IMR-90 (cell line): ENCODE data around the gene ZNF669. TPM values are rescaled to one million over a fixed set of nuclear protein-coding genes. Genes with fewer than 3 reads are reported as not detected.

Experiments used
- ATAC-seq: fragments of 200-7000 bp; cut with Tn5 transposase; 2 replicates; pipeline ENCODE4 v1.9.1; 2020; ENCODE audit warnings: low read depth, mild to moderate bottlenecking, moderate library complexity
- BruUV-seq: library from RNA; stranded (reverse); fragments of 400-500 nt; replicated peaks from 2 replicates; lab custom pipeline; 2021; lab: Mats Ljungman, UMichigan
- CTCF ChIA-PET: fragments of 300-600 bp; formaldehyde crosslinking; extraction: SDS; loops from one replicate; lab custom pipeline; 2021; ENCODE audit warnings: antibody characterized with exemption; lab: Yijun Ruan, JAX
- POLR2A ChIA-PET: fragments of 300-600 bp; sonication (Branson Sonifier 250); formaldehyde crosslinking; loops from one replicate; lab custom pipeline; 2022; ENCODE audit warnings: antibody characterized with exemption; ENCODE audit not compliant: unreplicated experiment; lab: Charles Lee
- DNase-seq: peaks from one replicate; pipeline ENCODE4 v3.0.0; 2013
- H2AFZ ChIP-seq: replicated peaks from 2 replicates; pipeline ENCODE3; 2013; ENCODE audit warnings: low read length, mild to moderate bottlenecking; ENCODE audit not compliant: poor library complexity
- H2AK5ac ChIP-seq: 2 replicates; pipeline ENCODE4 v1.6.1; 2013; ENCODE audit warnings: low read depth, low read length, inconsistent platforms
- H2AK9ac ChIP-seq: replicated peaks from 2 replicates; pipeline ENCODE3; 2013; ENCODE audit warnings: mild to moderate bottlenecking, low read depth, low read length, moderate library complexity; ENCODE audit not compliant: poor library complexity
- H2BK120ac ChIP-seq: 2 replicates; pipeline ENCODE4 v1.6.1; 2013; ENCODE audit warnings: low read depth, low read length, inconsistent platforms
- H2BK15ac ChIP-seq: 3 replicates; pipeline ENCODE4 v1.6.1; 2013; ENCODE audit warnings: low read depth, low read length, inconsistent platforms
- H2BK20ac ChIP-seq: 2 replicates; pipeline ENCODE4 v1.6.1; 2013; ENCODE audit warnings: low read depth, mild to moderate bottlenecking, inconsistent platforms, low read length, moderate library complexity
- H2BK5ac ChIP-seq: 2 replicates; pipeline ENCODE4 v1.6.1; 2013; ENCODE audit warnings: mild to moderate bottlenecking, low read depth, low read length, inconsistent platforms; ENCODE audit not compliant: poor library complexity, severe bottlenecking
- H3K14ac ChIP-seq: replicated peaks from 2 replicates; pipeline ENCODE4 v1.6.1; 2013; ENCODE audit warnings: low read depth, low read length, inconsistent platforms
- H3K18ac ChIP-seq: 2 replicates; pipeline ENCODE4 v1.6.1; 2013; ENCODE audit warnings: low read depth, low read length, control low read depth
- H3K23ac ChIP-seq: 2 replicates; pipeline ENCODE4 v1.6.1; 2013; ENCODE audit warnings: low read depth, low read length, inconsistent platforms
- H3K27ac ChIP-seq: 2 replicates; pipeline ENCODE4 v1.5.1; 2013; ENCODE audit warnings: mild to moderate bottlenecking, control low read depth, low read length; ENCODE audit not compliant: insufficient read depth
- H3K27me3 ChIP-seq: 2 replicates; pipeline ENCODE4 v1.6.1; 2013; ENCODE audit warnings: low read length; ENCODE audit not compliant: control insufficient read depth, insufficient read depth
- H3K36me3 ChIP-seq: 2 replicates; pipeline ENCODE4 v1.6.1; 2013; ENCODE audit warnings: low read length, mixed read lengths; ENCODE audit not compliant: control insufficient read depth, insufficient read depth
- H3K4ac ChIP-seq: 2 replicates; pipeline ENCODE4 v1.6.1; 2013; ENCODE audit warnings: low read depth, low read length, inconsistent platforms
- H3K4me1 ChIP-seq: 2 replicates; pipeline ENCODE4 v1.6.1; 2013; ENCODE audit warnings: low read length, mixed read lengths; ENCODE audit not compliant: control insufficient read depth, insufficient read depth
- H3K4me2 ChIP-seq: 2 replicates; pipeline ENCODE4 v1.6.1; 2013; ENCODE audit warnings: low read depth, mild to moderate bottlenecking, control low read depth, low read length, moderate library complexity
- H3K4me3 ChIP-seq: 2 replicates; pipeline ENCODE4 v1.5.1; 2013; ENCODE audit warnings: low read depth, mild to moderate bottlenecking, control low read depth, low read length, moderate library complexity; ENCODE audit not compliant: insufficient read depth
- H3K56ac ChIP-seq: 2 replicates; pipeline ENCODE4 v1.6.1; 2013; ENCODE audit warnings: low read length, inconsistent platforms; ENCODE audit not compliant: insufficient read depth; ENCODE audit errors: extremely low read depth
- H3K79me1 ChIP-seq, 2 experiments: 2 replicates each; pipeline ENCODE4 v1.6.1; 2013; ENCODE audit warnings: low read length in 2 of 2, inconsistent platforms in 1 of 2, low read depth in 1 of 2
- H3K9ac ChIP-seq: 2 replicates; pipeline ENCODE4 v1.6.1; 2013; ENCODE audit warnings: low read depth, low read length, control low read depth
- H3K9me1 ChIP-seq: 2 replicates; pipeline ENCODE4 v1.6.1; 2013; ENCODE audit warnings: low read length, inconsistent platforms; ENCODE audit not compliant: insufficient read depth
- H3K9me3 ChIP-seq: 2 replicates; pipeline ENCODE4 v1.6.1; 2013; ENCODE audit warnings: low read length; ENCODE audit not compliant: control insufficient read depth, insufficient read depth
- H4K20me1 ChIP-seq: 2 replicates; pipeline ENCODE4 v1.6.1; 2013; ENCODE audit warnings: low read length, inconsistent platforms; ENCODE audit not compliant: insufficient read depth
- H4K5ac ChIP-seq: 2 replicates; pipeline ENCODE4 v1.6.1; 2013; ENCODE audit warnings: mild to moderate bottlenecking, low read depth, low read length, control low read depth
- H4K8ac ChIP-seq, 2 experiments: 2 replicates each; pipeline ENCODE4 v1.6.1; 2013; ENCODE audit warnings: low read depth in 2 of 2, low read length in 2 of 2, control low read depth in 1 of 2, inconsistent platforms in 1 of 2
- H4K91ac ChIP-seq: 2 replicates; pipeline ENCODE4 v1.6.1; 2013; ENCODE audit warnings: low read depth, low read length, inconsistent platforms; ENCODE audit not compliant: insufficient read depth
- CHD1 ChIP-seq: IDR thresholded peaks from 2 replicates; pipeline ENCODE4 v1.6.1; 2012; ENCODE audit warnings: low read depth, low read length, improper control_type of control experiment
- FOS ChIP-seq: fragments of 150-350 bp; IDR thresholded peaks from 2 replicates; pipeline ENCODE4 v1.6.1; 2016; ENCODE audit warnings: low read depth, low read length
- MAFK ChIP-seq: IDR thresholded peaks from 2 replicates; pipeline ENCODE4 v1.6.1; 2012; ENCODE audit warnings: low read depth, low read length, improper control_type of control experiment
- MAZ ChIP-seq: IDR thresholded peaks from 2 replicates; pipeline ENCODE4 v1.6.1; 2012; ENCODE audit warnings: low read depth, mild to moderate bottlenecking, low read length, improper control_type of control experiment, moderate library complexity, borderline replicate concordance
- MXI1 ChIP-seq: IDR thresholded peaks from 2 replicates; pipeline ENCODE4 v1.6.1; 2012; ENCODE audit warnings: low read depth, mild to moderate bottlenecking, low read length, moderate library complexity, borderline replicate concordance
- NFE2L2 ChIP-seq: fragments of 150-350 bp; IDR thresholded peaks from 2 replicates; pipeline ENCODE4 v1.6.1; 2016; ENCODE audit warnings: low read depth, mild to moderate bottlenecking, low read length
- POLR2A ChIP-seq: IDR thresholded peaks from 2 replicates; pipeline ENCODE4 v1.6.1; 2012; ENCODE audit warnings: mild to moderate bottlenecking, low read depth, low read length
- RAD21 ChIP-seq: IDR thresholded peaks from 2 replicates; pipeline ENCODE4 v1.6.1; 2012; ENCODE audit warnings: low read length, improper control_type of control experiment
- RCOR1 ChIP-seq: IDR thresholded peaks from 2 replicates; pipeline ENCODE4 v1.6.1; 2012; ENCODE audit warnings: mild to moderate bottlenecking, low read length, improper control_type of control experiment; ENCODE audit not compliant: insufficient replicate concordance
- RFX5 ChIP-seq: IDR thresholded peaks from 2 replicates; pipeline ENCODE4 v1.8.0; 2012; ENCODE audit warnings: low read depth, mild to moderate bottlenecking, low read length, moderate library complexity
- SMC3 ChIP-seq: fragments of 150-350 bp; IDR thresholded peaks from 2 replicates; pipeline ENCODE4 v1.6.1; 2016; ENCODE audit warnings: low read depth, mild to moderate bottlenecking, antibody characterized with exemption, low read length, moderate library complexity
- USF2 ChIP-seq: fragments of 150-350 bp; IDR thresholded peaks from 2 replicates; pipeline ENCODE4 v1.6.1; 2017; ENCODE audit warnings: mild to moderate bottlenecking, antibody characterized with exemption, low read length, low read depth
- WGBS, 2 experiments: methylation state at CpG; one replicate each; pipeline versions ENCODE4 v1.1.5 to v1.1.7; 2013; ENCODE audit warnings: missing lambda C conversion rate in 2 of 2; ENCODE audit not compliant: insufficient read length in 1 of 2; ENCODE audit errors: extremely low coverage in 2 of 2; 5-methylcytosine and 5-hydroxymethylcytosine counted together
- dilution Hi-C: fragments of 300-500 bp; cut with HindIII; formaldehyde crosslinking; loops from one replicate; pipeline ENCODE4 v1.14.3; 2018; ENCODE audit warnings: low sequenced_read_pairs; ENCODE audit not compliant: unreplicated experiment
- in situ Hi-C: fragments of 300-500 bp; cut with MboI; formaldehyde crosslinking; loops from 3 replicates; pipeline ENCODE4 v1.14.3; 2019; ENCODE audit warnings: low sequenced_read_pairs, inconsistent platforms, mixed read lengths
- intact Hi-C: fragments of 100-400 bp; cut with micrococcal nuclease; formaldehyde crosslinking; loops from 2 replicates; pipeline ENCODE4 v1.10.0; 2022
- polyA plus RNA-seq, 3 experiments: library from polyadenylated mRNA; depleted of rRNA; stranded (reverse); fragments of >200 nt; gene quantifications; 2 replicates each; pipeline ENCODE4 v1.2.3, GENCODE V29; 2012; ENCODE audit warnings: low replicate concordance in 1 of 3
- total RNA-seq: library from RNA; depleted of rRNA; stranded (reverse); fragments of >200 nt; gene quantifications from 2 replicates; pipeline ENCODE4 v1.2.3, GENCODE V29; 2012
- TF ChIP-seq, protein P1 (sequence below): conservative IDR thresholded peaks from 2 replicates; pipeline ENCODE4 v1.5.1; 2012; ENCODE audit warnings: mild to moderate bottlenecking, low read depth, low read length, improper control_type of control experiment

Gene ZNF669
- total and polyA plus RNA-seq, 2 of the 4 experiments (the other 2 are of a cell fraction) = 3.8 to 10.8 TPM

DNA sequence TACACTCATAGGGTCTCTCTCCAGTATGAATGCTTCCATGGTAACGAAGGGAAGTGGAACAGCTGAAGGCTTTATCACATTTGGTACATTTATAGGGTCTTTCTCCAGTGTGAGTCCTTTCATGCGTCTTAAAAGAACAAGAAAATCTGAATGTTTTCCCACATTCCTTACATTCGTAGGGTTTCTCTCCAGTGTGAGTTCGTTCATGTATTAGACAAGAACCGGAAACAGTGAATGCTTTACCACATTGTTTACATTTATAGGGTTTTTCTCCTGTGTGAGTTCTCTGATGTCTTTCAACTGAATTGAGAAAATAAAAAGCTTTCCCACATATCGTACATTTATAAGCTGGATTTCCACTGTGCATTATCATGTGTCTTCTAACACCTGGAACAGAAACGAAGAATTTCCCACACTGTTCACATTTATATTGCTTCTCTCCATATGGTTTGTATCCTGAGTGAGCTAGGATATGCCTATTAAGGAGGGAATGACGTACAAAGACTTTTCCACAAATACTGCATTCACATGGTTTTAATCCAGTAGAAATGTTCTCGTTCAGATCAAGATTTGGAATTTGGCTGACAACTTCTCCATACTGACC, 3.4 kb downstream of the ZNF669 start:
- Histone ChIP-seq H4K5ac (no peak overlapping the region), H3K14ac (no peak overlapping the region), H2BK120ac (no peak overlapping the region), H4K8ac (no peak overlapping the region), H4K91ac (no peak overlapping the region), H3K79me1 (peaks cover 12 to 16% of the 10 kb centered on the region in 2 experiments), H3K9me1 (no peaks in the 10 kb centered on the region), H3K27me3 (no peaks in the 10 kb centered on the region), H3K4me3 (no peak overlapping the region), H4K20me1 (no peaks in the 10 kb centered on the region), H3K9ac (no peak overlapping the region), H2BK20ac (no peak overlapping the region), H2AK9ac (no peak overlapping the region), H3K18ac (no peak overlapping the region), H2AFZ (no peak overlapping the region), H3K9me3 (peaks cover 33% of the 10 kb centered on the region), H3K27ac (no peak overlapping the region), H3K56ac (no peak overlapping the region), H3K23ac (no peak overlapping the region), H2BK5ac (no peak overlapping the region), H3K4ac (no peak overlapping the region), H3K36me3 (peaks cover 21% of the 10 kb centered on the region), H3K4me1 (no peaks in the 10 kb centered on the region), H3K4me2 (no peak overlapping the region), H2BK15ac (no peak overlapping the region), H2AK5ac (no peak overlapping the region)
- DNase-seq (no peak), ATAC-seq (no peak)
- CTCF ChIA-PET = no interaction called here
- dilution Hi-C loops = no loop called here
- intact Hi-C loops = loop anchor here (10.0 kb wide), 1 partner anchor 194 kb away; no protein-coding TSS in a partner anchor
- no CpG with 5 or more reads among the region's 9 CpGs for WGBS, 2 experiments
- in situ Hi-C loops = no loop called here
- BruUV-seq = no TSS peak
- no peak for TF ChIP-seq USF2
- no peak for TF ChIP-seq RFX5
- TF ChIP-seq MXI1 = no peak
- no peak for TF ChIP-seq RCOR1
- no peak for TF ChIP-seq SMC3
- TF ChIP-seq, protein P1, sequence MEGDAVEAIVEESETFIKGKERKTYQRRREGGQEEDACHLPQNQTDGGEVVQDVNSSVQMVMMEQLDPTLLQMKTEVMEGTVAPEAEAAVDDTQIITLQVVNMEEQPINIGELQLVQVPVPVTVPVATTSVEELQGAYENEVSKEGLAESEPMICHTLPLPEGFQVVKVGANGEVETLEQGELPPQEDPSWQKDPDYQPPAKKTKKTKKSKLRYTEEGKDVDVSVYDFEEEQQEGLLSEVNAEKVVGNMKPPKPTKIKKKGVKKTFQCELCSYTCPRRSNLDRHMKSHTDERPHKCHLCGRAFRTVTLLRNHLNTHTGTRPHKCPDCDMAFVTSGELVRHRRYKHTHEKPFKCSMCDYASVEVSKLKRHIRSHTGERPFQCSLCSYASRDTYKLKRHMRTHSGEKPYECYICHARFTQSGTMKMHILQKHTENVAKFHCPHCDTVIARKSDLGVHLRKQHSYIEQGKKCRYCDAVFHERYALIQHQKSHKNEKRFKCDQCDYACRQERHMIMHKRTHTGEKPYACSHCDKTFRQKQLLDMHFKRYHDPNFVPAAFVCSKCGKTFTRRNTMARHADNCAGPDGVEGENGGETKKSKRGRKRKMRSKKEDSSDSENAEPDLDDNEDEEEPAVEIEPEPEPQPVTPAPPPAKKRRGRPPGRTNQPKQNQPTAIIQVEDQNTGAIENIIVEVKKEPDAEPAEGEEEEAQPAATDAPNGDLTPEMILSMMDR = no peak
- no peak for TF ChIP-seq NFE2L2
- no peak for TF ChIP-seq POLR2A
- no peak for TF ChIP-seq RAD21
- TF ChIP-seq FOS = no peak
- no peak for TF ChIP-seq MAZ
- TF ChIP-seq CHD1 = no peak
- TF ChIP-seq MAFK = no peak
- POLR2A ChIA-PET = no interaction called here
